Measurements from ENCODE around the gene FSTL3. TPM values are rescaled to one million over a fixed set of nuclear protein-coding genes. Genes with fewer than 3 reads are reported as not detected.

FSTL3 gene
- total RNA-seq, 1 donor from 2014 or later, result 47.8 TPM

Other genes with a start within 250 kb of the FSTL3 start
- 18.3 TPM for gene SHC2, start 215.4 kb upstream of the FSTL3 start, total RNA-seq
- 1.1 TPM for gene MADCAM1, start 179.9 kb upstream of the FSTL3 start, total RNA-seq
- gene TPGS1, start 168.9 kb upstream of the FSTL3 start, total RNA-seq, result 34.5 TPM
- gene CDC34, start 144.6 kb upstream of the FSTL3 start, total RNA-seq, result 64.1 TPM
- gene GZMM, start 132.3 kb upstream of the FSTL3 start, total RNA-seq, result not detected
- gene BSG, start 103.8 kb upstream of the FSTL3 start, total RNA-seq, result 236 TPM
- gene HCN2, start 86.5 kb upstream of the FSTL3 start, total RNA-seq, result 0.41 TPM
- gene POLRMT, start 42.9 kb upstream of the FSTL3 start, total RNA-seq, result 25.1 TPM
- not detected for gene FGF22, start 36.5 kb upstream of the FSTL3 start, total RNA-seq
- 30.9 TPM for gene RNF126, start 13.2 kb upstream of the FSTL3 start, total RNA-seq
- 0.82 TPM for gene PRSS57, start 19.1 kb downstream of the FSTL3 start, total RNA-seq
- 52.9 TPM for gene PALM, start 32.5 kb downstream of the FSTL3 start, total RNA-seq
- 2.9 TPM for gene MISP, start 74.7 kb downstream of the FSTL3 start, total RNA-seq
- 90.6 TPM for gene PTBP1, start 121.1 kb downstream of the FSTL3 start, total RNA-seq
- gene PLPPR3, start 145.6 kb downstream of the FSTL3 start, total RNA-seq, result 0.31 TPM
- gene AZU1, start 151.4 kb downstream of the FSTL3 start, total RNA-seq, result 2.5 TPM
- 3.3 TPM for gene PRTN3, start 164.6 kb downstream of the FSTL3 start, total RNA-seq
- gene ELANE, start 175.9 kb downstream of the FSTL3 start, total RNA-seq, result 3.5 TPM
- 5.8 TPM for gene CFD, start 183.3 kb downstream of the FSTL3 start, total RNA-seq
- gene MED16, start 216.8 kb downstream of the FSTL3 start, total RNA-seq, result 34.4 TPM
- gene RNU6-9, start 217.1 kb downstream of the FSTL3 start, total RNA-seq, result not detected
- gene R3HDM4, start 236.8 kb downstream of the FSTL3 start, total RNA-seq, result 23.2 TPM
- not detected for gene KISS1R, start 240.9 kb downstream of the FSTL3 start, total RNA-seq
- gene ARID3A, start 249.6 kb downstream of the FSTL3 start, total RNA-seq, result 5.2 TPM

Measured in tongue (tissue), 1 donor.